ENCODE measurements around the gene ULBP2.

ULBP2 gene

DNA sequence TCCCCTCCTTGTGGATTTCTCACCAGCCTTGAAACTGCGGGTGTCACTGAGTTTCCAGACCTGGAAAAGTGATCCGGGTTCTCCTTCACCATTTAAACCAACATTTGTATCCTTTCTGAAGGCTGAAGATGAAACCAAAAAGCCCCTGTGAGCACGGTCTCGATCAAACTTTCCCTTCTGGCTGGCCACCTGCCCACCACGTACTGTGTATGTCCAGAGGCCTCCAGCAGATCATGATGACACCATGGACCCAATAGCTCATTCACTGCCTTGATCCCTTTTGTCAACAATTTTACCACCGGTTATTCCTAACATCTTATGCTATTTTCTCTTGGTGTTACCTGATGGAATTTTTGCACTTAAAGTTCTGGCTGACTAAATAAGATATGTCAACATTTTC lies 37.5 kb downstream of the ULBP2 start:
- Histone ChIP-seq H3K36me3 (no peaks in the 10 kb centered on the region), H3K9me3 (no peaks in the 10 kb centered on the region), H3K27ac (no peak overlapping the region), H3K27me3 (peaks cover 90% of the 10 kb centered on the region), H3K4me3 (ENCODE audit: low read depth in 1 of 2, low read length in 1 of 2) (no peak overlapping the region), H3K4me1 (ENCODE audit: control insufficient read depth in 1 of 2, insufficient read depth in 1 of 2, low read depth in 1 of 2, low read length in 1 of 2) (no peaks in the 10 kb centered on the region)
- TF ChIP-seq, protein P1, sequence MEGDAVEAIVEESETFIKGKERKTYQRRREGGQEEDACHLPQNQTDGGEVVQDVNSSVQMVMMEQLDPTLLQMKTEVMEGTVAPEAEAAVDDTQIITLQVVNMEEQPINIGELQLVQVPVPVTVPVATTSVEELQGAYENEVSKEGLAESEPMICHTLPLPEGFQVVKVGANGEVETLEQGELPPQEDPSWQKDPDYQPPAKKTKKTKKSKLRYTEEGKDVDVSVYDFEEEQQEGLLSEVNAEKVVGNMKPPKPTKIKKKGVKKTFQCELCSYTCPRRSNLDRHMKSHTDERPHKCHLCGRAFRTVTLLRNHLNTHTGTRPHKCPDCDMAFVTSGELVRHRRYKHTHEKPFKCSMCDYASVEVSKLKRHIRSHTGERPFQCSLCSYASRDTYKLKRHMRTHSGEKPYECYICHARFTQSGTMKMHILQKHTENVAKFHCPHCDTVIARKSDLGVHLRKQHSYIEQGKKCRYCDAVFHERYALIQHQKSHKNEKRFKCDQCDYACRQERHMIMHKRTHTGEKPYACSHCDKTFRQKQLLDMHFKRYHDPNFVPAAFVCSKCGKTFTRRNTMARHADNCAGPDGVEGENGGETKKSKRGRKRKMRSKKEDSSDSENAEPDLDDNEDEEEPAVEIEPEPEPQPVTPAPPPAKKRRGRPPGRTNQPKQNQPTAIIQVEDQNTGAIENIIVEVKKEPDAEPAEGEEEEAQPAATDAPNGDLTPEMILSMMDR (IDR thresholded peaks at IDR 0.05): no peak

DNA sequence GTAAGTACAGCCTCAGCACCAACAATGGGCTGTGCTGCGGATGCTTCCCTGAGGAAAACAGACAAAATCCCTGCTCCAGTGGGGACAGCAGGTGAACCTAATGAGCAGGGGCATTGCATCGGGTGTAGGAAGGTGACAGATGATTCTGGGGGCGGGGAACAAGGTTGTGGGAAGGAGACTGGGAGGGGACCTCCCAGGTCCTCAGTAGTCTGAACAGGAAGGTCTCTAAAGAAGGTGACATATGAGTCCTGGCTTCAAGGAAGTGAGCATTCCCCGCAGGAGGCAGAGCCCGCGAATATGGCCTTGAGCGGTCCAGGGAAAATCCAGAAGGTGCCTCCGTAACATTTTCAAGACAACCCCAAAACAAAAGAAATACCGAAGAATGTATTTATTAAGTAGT lies 41.3 kb downstream of the ULBP2 start:
- H3K27ac ChIP-seq: no peak overlapping the region
- H3K36me3 ChIP-seq: no peaks in the 10 kb centered on the region
- H3K27me3 ChIP-seq: peaks cover 91% of the 10 kb centered on the region
- no peak overlapping the region for H3K4me3 ChIP-seq (ENCODE audit: low read depth in 1 of 2, low read length in 1 of 2)
- H3K4me1 ChIP-seq (ENCODE audit: control insufficient read depth in 1 of 2, insufficient read depth in 1 of 2, low read depth in 1 of 2, low read length in 1 of 2): no peaks in the 10 kb centered on the region
- TF ChIP-seq, protein P1 (IDR thresholded peaks at IDR 0.05): no peak
- no peaks in the 10 kb centered on the region for H3K9me3 ChIP-seq

DNA sequence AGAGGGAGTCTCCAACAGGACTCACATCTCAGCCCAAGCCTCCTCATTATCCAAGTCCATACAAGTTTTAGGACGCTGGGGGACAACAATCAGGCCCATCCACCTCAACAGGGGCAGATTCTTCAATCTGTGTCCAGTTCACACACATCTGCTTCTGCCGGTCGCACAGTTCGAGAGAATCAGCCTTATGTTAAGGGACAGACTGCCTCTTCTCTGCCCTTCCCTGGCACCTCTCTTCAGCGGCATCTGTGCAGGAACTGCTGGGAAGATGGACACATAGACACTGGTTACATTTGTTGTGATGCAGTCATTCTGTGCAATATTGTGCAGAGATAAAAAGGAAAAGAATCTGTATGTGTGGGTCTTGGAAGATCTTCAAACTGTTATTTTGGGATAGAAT lies 43.0 kb downstream of the ULBP2 start:
- no peak overlapping the region for H3K27ac ChIP-seq
- H3K4me1 ChIP-seq (ENCODE audit: control insufficient read depth in 1 of 2, insufficient read depth in 1 of 2, low read depth in 1 of 2, low read length in 1 of 2): no peaks in the 10 kb centered on the region
- no peak overlapping the region for H3K4me3 ChIP-seq (ENCODE audit: low read depth in 1 of 2, low read length in 1 of 2)
- no peaks in the 10 kb centered on the region for H3K9me3 ChIP-seq
- no peaks in the 10 kb centered on the region for H3K36me3 ChIP-seq
- peaks cover 91% of the 10 kb centered on the region for H3K27me3 ChIP-seq
- TF ChIP-seq, protein P1 (IDR thresholded peaks at IDR 0.05): no peak

DNA sequence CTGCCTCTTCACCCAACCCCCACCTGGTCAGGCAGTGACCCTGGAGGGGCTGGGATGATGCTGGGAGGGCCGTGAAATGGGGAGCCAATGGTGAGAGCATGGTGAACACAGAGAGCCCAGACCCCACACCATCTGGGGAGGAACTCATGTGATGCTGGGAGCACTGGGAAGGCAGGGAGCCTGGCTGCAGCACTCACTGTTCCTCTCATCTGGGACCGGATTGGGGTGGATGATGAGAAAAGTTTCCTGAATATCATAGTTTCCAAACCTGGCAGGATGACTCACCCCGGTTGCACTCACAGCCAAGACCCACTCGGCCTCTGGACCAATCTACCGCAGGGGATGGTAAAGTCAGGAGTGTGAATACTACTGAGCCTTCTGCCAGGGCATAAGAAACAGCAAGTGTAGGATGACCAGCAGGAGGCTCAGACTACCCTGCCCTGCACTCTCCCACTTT lies 43.7 kb downstream of the ULBP2 start:
- Histone ChIP-seq H3K4me3 (ENCODE audit: low read depth in 1 of 2, low read length in 1 of 2) (no peak overlapping the region), H3K27ac (no peak overlapping the region), H3K27me3 (peaks cover 93% of the 10 kb centered on the region), H3K36me3 (no peaks in the 10 kb centered on the region), H3K4me1 (ENCODE audit: control insufficient read depth in 1 of 2, insufficient read depth in 1 of 2, low read depth in 1 of 2, low read length in 1 of 2) (peaks cover 0 to 4% of the 10 kb centered on the region in 2 experiments), H3K9me3 (no peaks in the 10 kb centered on the region)
- TF ChIP-seq, protein P1 (IDR thresholded peaks at IDR 0.05): no peak

DNA sequence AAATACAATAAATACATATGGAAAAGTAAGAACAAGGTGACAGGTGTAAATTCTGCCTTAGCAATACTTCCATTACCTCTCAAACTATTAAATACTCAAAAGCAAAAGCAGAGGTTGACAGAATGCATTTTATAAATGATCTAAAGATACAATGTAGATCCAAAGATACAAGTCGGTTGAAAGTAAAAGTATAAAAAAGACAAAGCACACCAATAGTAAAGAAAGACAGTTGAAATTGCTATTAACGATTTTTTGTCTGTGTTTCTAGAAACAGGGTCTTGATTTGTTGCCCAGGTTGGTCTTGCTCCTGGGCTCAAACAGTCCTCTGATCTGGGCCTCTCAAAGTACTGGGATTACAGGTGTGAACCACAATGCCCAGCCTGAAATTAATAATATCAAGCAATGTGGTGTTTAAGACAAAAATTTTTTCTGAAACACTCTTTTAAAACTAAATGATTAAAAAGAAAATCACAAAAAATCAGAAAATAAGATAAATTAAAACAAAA lies 45.8 kb downstream of the ULBP2 start:
- TF ChIP-seq, protein P1 (IDR thresholded peaks at IDR 0.05): no peak
- Histone ChIP-seq H3K4me1 (ENCODE audit: control insufficient read depth in 1 of 2, insufficient read depth in 1 of 2, low read depth in 1 of 2, low read length in 1 of 2) (peaks cover 0 to 8% of the 10 kb centered on the region in 2 experiments), H3K27ac (no peak overlapping the region), H3K9me3 (no peaks in the 10 kb centered on the region), H3K36me3 (no peaks in the 10 kb centered on the region), H3K27me3 (peaks cover 93% of the 10 kb centered on the region), H3K4me3 (ENCODE audit: low read depth in 1 of 2, low read length in 1 of 2) (no peak overlapping the region)

Measured in neutrophil (primary cell).